ENCODE measurements around the gene NOS1AP.

NOS1AP gene

GRCh38 chr1:162299018-162299417, 229.5 kb downstream of the NOS1AP start:
- no peak overlapping the region for H2BK120ac ChIP-seq (ENCODE audit: low read depth, low read length)

GRCh38 chr1:162300057-162300917, 230.8 kb downstream of the NOS1AP start:
- H4K8ac ChIP-seq (ENCODE audit: low read length), result no peak overlapping the region
- H3K36me3 ChIP-seq (ENCODE audit: control insufficient read depth in 1 of 2, insufficient read depth in 2 of 2, low read depth in 1 of 2, low read length in 2 of 2), result peaks cover 0 to 3% of the 10 kb centered on the region in 2 experiments
- H3K9me3 ChIP-seq (ENCODE audit: control insufficient read depth, low read length), result no peaks in the 10 kb centered on the region
- no peak overlapping the region for H3K14ac ChIP-seq (ENCODE audit: low read length in 2 of 2)
- H3K27ac ChIP-seq (ENCODE audit: low read length, poor library complexity, severe bottlenecking), result no peak overlapping the region
- no peak overlapping the region for H2BK5ac ChIP-seq (ENCODE audit: low read depth, low read length, poor library complexity, severe bottlenecking)
- no peak overlapping the region for H2BK12ac ChIP-seq (ENCODE audit: low read length in 2 of 2)
- H3K9ac ChIP-seq (ENCODE audit: low read length), result no peak overlapping the region
- peaks cover 3% of the 10 kb centered on the region for H3K4me1 ChIP-seq (ENCODE audit: control insufficient read depth, insufficient read depth, low read depth, low read length)
- no peak overlapping the region for H2AFZ ChIP-seq (ENCODE audit: low read depth, low read length)
- no peak for DNase-seq
- 77% methylated on average over 8 of the region's 8 CpGs for WGBS
- no peak overlapping the region for H3K4ac ChIP-seq (ENCODE audit: low read depth in 1 of 2, low read length in 2 of 2)
- no peak overlapping the region for H3K18ac ChIP-seq (ENCODE audit: low read depth in 1 of 2, low read length in 2 of 2)
- H2BK15ac ChIP-seq (ENCODE audit: low read depth, poor library complexity, severe bottlenecking), result no peak overlapping the region
- peaks cover 0 to 28% of the 10 kb centered on the region in 2 experiments for H3K27me3 ChIP-seq (ENCODE audit: control insufficient read depth in 1 of 2, insufficient read depth in 1 of 2, low read length in 2 of 2)
- peak overlapping the region; percentile 39 for H2AK5ac ChIP-seq (ENCODE audit: low read length, severe bottlenecking)
- no peak overlapping the region for H2BK120ac ChIP-seq (ENCODE audit: low read depth, low read length)
- H3K4me2 ChIP-seq (ENCODE audit: low read length, poor library complexity, severe bottlenecking), result no peak overlapping the region
- no peak overlapping the region for H4K91ac ChIP-seq (ENCODE audit: low read length)
- no peak overlapping the region for H3K23ac ChIP-seq (ENCODE audit: low read length in 2 of 2)
- no peaks in the 10 kb centered on the region for H3K79me1 ChIP-seq (replicated peaks; ENCODE audit: low read length, poor library complexity, severe bottlenecking)
- no peak overlapping the region for H3K4me3 ChIP-seq (ENCODE audit: insufficient read depth in 1 of 2, low read depth in 1 of 2, low read length in 2 of 2)

More at GRCh38 chr1:162299018-162299417, 229.5 kb downstream of the NOS1AP start:
- Histone ChIP-seq H2AFZ (ENCODE audit: low read depth, low read length) (no peak overlapping the region), H2BK15ac (ENCODE audit: low read depth, poor library complexity, severe bottlenecking) (no peak overlapping the region), H3K4me2 (ENCODE audit: low read length, poor library complexity, severe bottlenecking) (no peak overlapping the region), H3K4me3 (ENCODE audit: insufficient read depth in 1 of 2, low read depth in 1 of 2, low read length in 2 of 2) (no peak overlapping the region), H3K27me3 (ENCODE audit: control insufficient read depth in 1 of 2, insufficient read depth in 1 of 2, low read length in 2 of 2) (peaks cover 0 to 39% of the 10 kb centered on the region in 2 experiments), H4K8ac (ENCODE audit: low read length) (no peak overlapping the region), H3K27ac (ENCODE audit: low read length, poor library complexity, severe bottlenecking) (no peak overlapping the region), H3K14ac (ENCODE audit: low read length in 2 of 2) (no peak overlapping the region), H3K18ac (ENCODE audit: low read depth in 1 of 2, low read length in 2 of 2) (no peak overlapping the region), H3K23ac (ENCODE audit: low read length in 2 of 2) (no peak overlapping the region), H2BK12ac (ENCODE audit: low read length in 2 of 2) (no peak overlapping the region), H3K4ac (ENCODE audit: low read depth in 1 of 2, low read length in 2 of 2) (no peak overlapping the region), H3K9ac (ENCODE audit: low read length) (no peak overlapping the region), H3K4me1 (ENCODE audit: control insufficient read depth, insufficient read depth, low read depth, low read length) (peaks cover 3% of the 10 kb centered on the region), H4K91ac (ENCODE audit: low read length) (no peak overlapping the region), H3K9me3 (ENCODE audit: control insufficient read depth, low read length) (no peaks in the 10 kb centered on the region), H3K79me1 (replicated peaks; ENCODE audit: low read length, poor library complexity, severe bottlenecking) (no peaks in the 10 kb centered on the region), H2AK5ac (ENCODE audit: low read length, severe bottlenecking) (no peak overlapping the region), H3K36me3 (ENCODE audit: control insufficient read depth in 1 of 2, insufficient read depth in 2 of 2, low read depth in 1 of 2, low read length in 2 of 2) (peaks cover 0 to 3% of the 10 kb centered on the region in 2 experiments), H2BK5ac (ENCODE audit: low read depth, low read length, poor library complexity, severe bottlenecking) (no peak overlapping the region)
- no peak for DNase-seq

- H3K14ac ChIP-seq (ENCODE audit: low read length in 2 of 2), result no peak overlapping the region
- H3K4me3 ChIP-seq (ENCODE audit: insufficient read depth in 1 of 2, low read depth in 1 of 2, low read length in 2 of 2), result no peak overlapping the region
- H3K79me1 ChIP-seq (replicated peaks; ENCODE audit: low read length, poor library complexity, severe bottlenecking), result no peaks in the 10 kb centered on the region
- no peak overlapping the region for H3K4me2 ChIP-seq (ENCODE audit: low read length, poor library complexity, severe bottlenecking)
- H2BK120ac ChIP-seq (ENCODE audit: low read depth, low read length), result no peak overlapping the region
- H4K91ac ChIP-seq (ENCODE audit: low read length), result no peak overlapping the region
- no peak overlapping the region for H2AK5ac ChIP-seq (ENCODE audit: low read length, severe bottlenecking)
- 85% methylated on average over 4 of the region's 4 CpGs for WGBS
- H3K9ac ChIP-seq (ENCODE audit: low read length), result no peak overlapping the region
- peaks cover 0 to 3% of the 10 kb centered on the region in 2 experiments for H3K36me3 ChIP-seq (ENCODE audit: control insufficient read depth in 1 of 2, insufficient read depth in 2 of 2, low read depth in 1 of 2, low read length in 2 of 2)
- no peak overlapping the region for H2AFZ ChIP-seq (ENCODE audit: low read depth, low read length)
- no peak overlapping the region for H3K18ac ChIP-seq (ENCODE audit: low read depth in 1 of 2, low read length in 2 of 2)
- H3K27ac ChIP-seq (ENCODE audit: low read length, poor library complexity, severe bottlenecking), result no peak overlapping the region
- H4K8ac ChIP-seq (ENCODE audit: low read length), result no peak overlapping the region
- H3K27me3 ChIP-seq (ENCODE audit: control insufficient read depth in 1 of 2, insufficient read depth in 1 of 2, low read length in 2 of 2), result peaks cover 0 to 18% of the 10 kb centered on the region in 2 experiments
- H2BK15ac ChIP-seq (ENCODE audit: low read depth, poor library complexity, severe bottlenecking), result no peak overlapping the region
- H2BK5ac ChIP-seq (ENCODE audit: low read depth, low read length, poor library complexity, severe bottlenecking), result no peak overlapping the region
- no peak overlapping the region for H3K4ac ChIP-seq (ENCODE audit: low read depth in 1 of 2, low read length in 2 of 2)
- no peak overlapping the region for H2BK12ac ChIP-seq (ENCODE audit: low read length in 2 of 2)
- peak overlapping the region in 1 of 2 experiments; percentile 11 for H3K23ac ChIP-seq (ENCODE audit: low read length in 2 of 2)
- DNase-seq, result no peak
- peaks cover 6% of the 10 kb centered on the region for H3K4me1 ChIP-seq (ENCODE audit: control insufficient read depth, insufficient read depth, low read depth, low read length)
- no peaks in the 10 kb centered on the region for H3K9me3 ChIP-seq (ENCODE audit: control insufficient read depth, low read length)
Measured at GRCh38 chr1:162301696-162302095, 232.2 kb downstream of the NOS1AP start.

- H3K4ac ChIP-seq (ENCODE audit: low read depth in 1 of 2, low read length in 2 of 2), result no peak overlapping the region
- H4K91ac ChIP-seq (ENCODE audit: low read length), result no peak overlapping the region
- no peaks in the 10 kb centered on the region for H3K9me3 ChIP-seq (ENCODE audit: control insufficient read depth, low read length)
- peaks cover 6% of the 10 kb centered on the region for H3K4me1 ChIP-seq (ENCODE audit: control insufficient read depth, insufficient read depth, low read depth, low read length)
- no peak overlapping the region for H3K23ac ChIP-seq (ENCODE audit: low read length in 2 of 2)
- H3K4me3 ChIP-seq (ENCODE audit: insufficient read depth in 1 of 2, low read depth in 1 of 2, low read length in 2 of 2), result no peak overlapping the region
- no peaks in the 10 kb centered on the region for H3K36me3 ChIP-seq (ENCODE audit: control insufficient read depth in 1 of 2, insufficient read depth in 2 of 2, low read depth in 1 of 2, low read length in 2 of 2)
- no peak overlapping the region for H2AFZ ChIP-seq (ENCODE audit: low read depth, low read length)
- no peak overlapping the region for H3K18ac ChIP-seq (ENCODE audit: low read depth in 1 of 2, low read length in 2 of 2)
- H2BK120ac ChIP-seq (ENCODE audit: low read depth, low read length), result no peak overlapping the region
- H3K79me1 ChIP-seq (replicated peaks; ENCODE audit: low read length, poor library complexity, severe bottlenecking), result no peaks in the 10 kb centered on the region
- H3K14ac ChIP-seq (ENCODE audit: low read length in 2 of 2), result no peak overlapping the region
- no peak overlapping the region for H3K9ac ChIP-seq (ENCODE audit: low read length)
- H3K4me2 ChIP-seq (ENCODE audit: low read length, poor library complexity, severe bottlenecking), result no peak overlapping the region
- H2BK15ac ChIP-seq (ENCODE audit: low read depth, poor library complexity, severe bottlenecking), result no peak overlapping the region
- no peak overlapping the region for H4K8ac ChIP-seq (ENCODE audit: low read length)
- 96% methylated on average over 3 of the region's 3 CpGs for WGBS
- H2AK5ac ChIP-seq (ENCODE audit: low read length, severe bottlenecking), result no peak overlapping the region
- peaks cover 0 to 14% of the 10 kb centered on the region in 2 experiments for H3K27me3 ChIP-seq (ENCODE audit: control insufficient read depth in 1 of 2, insufficient read depth in 1 of 2, low read length in 2 of 2)
- no peak for DNase-seq
- no peak overlapping the region for H3K27ac ChIP-seq (ENCODE audit: low read length, poor library complexity, severe bottlenecking)
- H2BK12ac ChIP-seq (ENCODE audit: low read length in 2 of 2), result no peak overlapping the region
- H2BK5ac ChIP-seq (ENCODE audit: low read depth, low read length, poor library complexity, severe bottlenecking), result no peak overlapping the region
Measured at GRCh38 chr1:162302306-162303003, 233.0 kb downstream of the NOS1AP start.
